ENCODE measurements around the gene ASIC3. TPM values are rescaled to one million over a fixed set of nuclear protein-coding genes. Genes with fewer than 3 reads are reported as not detected.

Gene ASIC3
- total RNA-seq, 2 donors from 2014 or later = 2.5 to 3.0 TPM

- H3K4me3 ChIP-seq (ENCODE audit: low read length) = peak overlapping the region; percentile 80
- H3K9me3 ChIP-seq (ENCODE audit: control insufficient read depth, low read length) = no peaks in the 10 kb centered on the region
- peaks cover 30% of the 10 kb centered on the region for H3K36me3 ChIP-seq (ENCODE audit: control insufficient read depth, insufficient read depth, low read length)
- H3K9me3 Mint-ChIP-seq = no peaks in the 10 kb centered on the region
- no peaks in the 10 kb centered on the region for H3K27me3 ChIP-seq (ENCODE audit: control insufficient read depth, insufficient read depth, low read length, poor library complexity, severe bottlenecking)
- peak overlapping the region; percentile 59 for H3K9ac ChIP-seq (ENCODE audit: extremely low read depth, low read length, poor library complexity, severe bottlenecking)
- H3K27ac Mint-ChIP-seq = peak overlapping the region; percentile 58
- WGBS, 2 experiments (ENCODE audit: insufficient coverage in 1 of 2, insufficient read length in 1 of 2) = 0 to 2% methylated on average over 3 to 43 of the region's 43 CpGs
- H3K27ac ChIP-seq (ENCODE audit: low read depth, low read length) = peak overlapping the region; percentile 21
- no peak for TF ChIP-seq CTCF (conservative IDR thresholded peaks at IDR 0.05)
- H3K4me1 Mint-ChIP-seq = peaks cover 29% of the 10 kb centered on the region
- peaks cover 18% of the 10 kb centered on the region for H3K4me1 ChIP-seq (ENCODE audit: control insufficient read depth, insufficient read depth, low read length)
- H3K4me3 Mint-ChIP-seq = peak overlapping the region; percentile 84
- H3K27me3 Mint-ChIP-seq (ENCODE audit: insufficient read depth) = no peaks in the 10 kb centered on the region
- peak; percentile 98 for DNase-seq
- H3K36me3 Mint-ChIP-seq (ENCODE audit: low read depth) = peaks cover 23% of the 10 kb centered on the region
These were observed 14.3 kb downstream of the ASIC3 start for GRCh38 chr7:151062399-151063211.

GRCh38 chr7:151063212-151063561 lies 14.9 kb downstream of the ASIC3 start:
- peaks cover 18% of the 10 kb centered on the region for H3K4me1 ChIP-seq (ENCODE audit: control insufficient read depth, insufficient read depth, low read length)
- Mint-ChIP-seq H3K4me1 (peaks cover 28% of the 10 kb centered on the region), H3K9me3 (no peaks in the 10 kb centered on the region), H3K36me3 (ENCODE audit: low read depth) (peaks cover 28% of the 10 kb centered on the region), H3K4me3 (peak overlapping the region; percentile 84), H3K27ac (peak overlapping the region; percentile 87), H3K27me3 (ENCODE audit: insufficient read depth) (no peaks in the 10 kb centered on the region)
- no peak overlapping the region for H3K27ac ChIP-seq (ENCODE audit: low read depth, low read length)
- TF ChIP-seq CTCF (conservative IDR thresholded peaks at IDR 0.05) = no peak
- peaks cover 36% of the 10 kb centered on the region for H3K36me3 ChIP-seq (ENCODE audit: control insufficient read depth, insufficient read depth, low read length)
- 11 to 28% methylated on average over 4 to 11 of the region's 11 CpGs for WGBS, 2 experiments (ENCODE audit: insufficient coverage in 1 of 2, insufficient read length in 1 of 2)
- DNase-seq = no peak
- H3K4me3 ChIP-seq (ENCODE audit: low read length) = peak overlapping the region; percentile 80
- no peaks in the 10 kb centered on the region for H3K9me3 ChIP-seq (ENCODE audit: control insufficient read depth, low read length)
- no peaks in the 10 kb centered on the region for H3K27me3 ChIP-seq (ENCODE audit: control insufficient read depth, insufficient read depth, low read length, poor library complexity, severe bottlenecking)
- no peak overlapping the region for H3K9ac ChIP-seq (ENCODE audit: extremely low read depth, low read length, poor library complexity, severe bottlenecking)

- Mint-ChIP-seq H3K36me3 (ENCODE audit: low read depth) (peaks cover 36% of the 10 kb centered on the region), H3K27me3 (ENCODE audit: insufficient read depth) (no peaks in the 10 kb centered on the region), H3K9me3 (no peaks in the 10 kb centered on the region), H3K27ac (no peak overlapping the region), H3K4me1 (peaks cover 18% of the 10 kb centered on the region), H3K4me3 (no peak overlapping the region)
- H3K4me3 ChIP-seq (ENCODE audit: low read length) = no peak overlapping the region
- no peak for DNase-seq
- peaks cover 48% of the 10 kb centered on the region for H3K36me3 ChIP-seq (ENCODE audit: control insufficient read depth, insufficient read depth, low read length)
- H3K27ac ChIP-seq (ENCODE audit: low read depth, low read length) = no peak overlapping the region
- peaks cover 10% of the 10 kb centered on the region for H3K4me1 ChIP-seq (ENCODE audit: control insufficient read depth, insufficient read depth, low read length)
- WGBS, 2 experiments (ENCODE audit: insufficient coverage in 1 of 2, insufficient read length in 1 of 2) = 98 to 100% methylated on average over 4 to 18 of the region's 18 CpGs
- no peak for TF ChIP-seq CTCF (conservative IDR thresholded peaks at IDR 0.05)
- no peaks in the 10 kb centered on the region for H3K27me3 ChIP-seq (ENCODE audit: control insufficient read depth, insufficient read depth, low read length, poor library complexity, severe bottlenecking)
- H3K9me3 ChIP-seq (ENCODE audit: control insufficient read depth, low read length) = no peaks in the 10 kb centered on the region
- H3K9ac ChIP-seq (ENCODE audit: extremely low read depth, low read length, poor library complexity, severe bottlenecking) = no peak overlapping the region
These were observed 16.1 kb downstream of the ASIC3 start for GRCh38 chr7:151064454-151064853.

Measured in endodermal cell (in vitro differentiated cells).